Epithelial cell of proximal tubule (primary cell): Measurements from ENCODE around the gene NRGN. TPM values are rescaled to one million over a fixed set of nuclear protein-coding genes. Genes with fewer than 3 reads are reported as not detected.
A peak's percentile ranks its signal among the peaks of the same experiment; 100 is the strongest.

Experiments used
- DNase-seq: peaks from one replicate; pipeline ENCODE4 v3.0.0-alpha.2; 2011; ENCODE audit warnings: low read depth
- H3K4me3 ChIP-seq: 2 replicates; pipeline ENCODE4 v1.5.1; 2011; ENCODE audit warnings: low read depth, mild to moderate bottlenecking, low read length
- total RNA-seq: library from RNA; depleted of rRNA; stranded (reverse); fragments of >200 nt; gene quantifications from 2 replicates; pipeline ENCODE4 v1.2.3, GENCODE V29; 2015
- TF ChIP-seq, protein P1 (sequence below): conservative IDR thresholded peaks from 2 replicates; pipeline ENCODE4 v1.5.1; 2012; ENCODE audit warnings: low read depth, mild to moderate bottlenecking, low read length

The NRGN gene
- total RNA-seq, 1 donor from 2014 or later: 5.8 TPM

DNA sequence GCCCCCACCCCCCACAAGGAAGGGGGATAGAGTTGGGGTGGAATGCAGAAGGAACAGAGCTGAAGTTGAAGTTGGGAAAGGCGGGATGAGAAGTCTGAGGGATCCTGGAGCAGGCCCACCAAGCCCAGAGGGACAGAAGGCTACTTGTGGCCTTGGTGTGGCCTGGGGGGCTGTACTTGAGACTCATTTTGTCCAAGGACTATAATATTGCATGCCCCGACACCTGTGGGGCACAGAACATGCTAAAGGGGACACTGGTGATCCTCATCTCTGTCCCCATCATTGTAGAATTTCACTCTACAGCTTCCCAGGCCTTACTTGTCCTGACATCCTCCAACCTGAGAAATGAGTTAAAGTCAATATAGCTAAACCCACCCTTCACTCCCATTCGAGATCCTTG, 21.1 kb downstream of the NRGN start:
- DNase-seq: no peak
- H3K4me3 ChIP-seq: no peak overlapping the region
- TF ChIP-seq, protein P1, sequence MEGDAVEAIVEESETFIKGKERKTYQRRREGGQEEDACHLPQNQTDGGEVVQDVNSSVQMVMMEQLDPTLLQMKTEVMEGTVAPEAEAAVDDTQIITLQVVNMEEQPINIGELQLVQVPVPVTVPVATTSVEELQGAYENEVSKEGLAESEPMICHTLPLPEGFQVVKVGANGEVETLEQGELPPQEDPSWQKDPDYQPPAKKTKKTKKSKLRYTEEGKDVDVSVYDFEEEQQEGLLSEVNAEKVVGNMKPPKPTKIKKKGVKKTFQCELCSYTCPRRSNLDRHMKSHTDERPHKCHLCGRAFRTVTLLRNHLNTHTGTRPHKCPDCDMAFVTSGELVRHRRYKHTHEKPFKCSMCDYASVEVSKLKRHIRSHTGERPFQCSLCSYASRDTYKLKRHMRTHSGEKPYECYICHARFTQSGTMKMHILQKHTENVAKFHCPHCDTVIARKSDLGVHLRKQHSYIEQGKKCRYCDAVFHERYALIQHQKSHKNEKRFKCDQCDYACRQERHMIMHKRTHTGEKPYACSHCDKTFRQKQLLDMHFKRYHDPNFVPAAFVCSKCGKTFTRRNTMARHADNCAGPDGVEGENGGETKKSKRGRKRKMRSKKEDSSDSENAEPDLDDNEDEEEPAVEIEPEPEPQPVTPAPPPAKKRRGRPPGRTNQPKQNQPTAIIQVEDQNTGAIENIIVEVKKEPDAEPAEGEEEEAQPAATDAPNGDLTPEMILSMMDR: no peak

DNA sequence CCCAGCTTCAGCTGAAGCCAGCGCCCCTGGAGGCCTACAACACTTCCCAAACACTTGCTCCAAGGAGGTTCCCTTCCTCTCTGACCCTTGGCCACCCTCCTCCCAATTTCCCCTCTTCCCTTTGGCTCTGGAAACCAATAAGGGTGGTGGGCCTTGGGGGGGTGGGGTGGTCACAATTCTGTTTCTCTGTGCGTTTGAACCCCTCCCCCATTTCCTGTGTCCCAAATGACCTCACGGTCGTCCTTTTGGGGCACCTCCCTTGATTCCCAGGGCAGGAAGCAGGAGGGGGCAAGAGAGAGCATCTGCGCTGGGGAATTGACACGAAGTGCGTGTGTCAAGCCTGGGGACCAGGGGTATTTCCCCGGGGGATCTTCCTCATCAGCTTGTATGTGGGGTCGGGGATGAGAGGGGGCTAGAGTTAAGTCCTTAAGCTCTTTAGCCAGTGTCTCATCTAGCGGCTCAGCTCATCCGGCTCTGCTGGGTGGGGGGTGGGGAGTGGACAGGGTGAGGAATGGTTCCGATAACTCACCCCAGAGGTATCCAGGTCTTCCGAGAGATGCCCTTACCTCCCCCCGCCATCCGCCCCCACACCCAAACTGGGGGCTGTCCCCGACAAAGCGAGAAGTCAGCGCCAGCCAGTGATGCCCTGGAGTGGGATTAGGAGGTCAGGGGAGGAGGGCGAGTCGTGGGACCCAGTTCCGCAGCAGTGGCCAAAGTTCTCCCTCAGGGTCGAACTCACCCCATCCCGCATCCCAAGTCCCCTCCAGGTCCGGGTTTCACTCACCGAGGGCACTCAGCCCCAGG, 21.8 kb downstream of the NRGN start:
- TF ChIP-seq, protein P1: no peak
- DNase-seq: no peak
- peak overlapping the region; percentile 51 for H3K4me3 ChIP-seq

DNA sequence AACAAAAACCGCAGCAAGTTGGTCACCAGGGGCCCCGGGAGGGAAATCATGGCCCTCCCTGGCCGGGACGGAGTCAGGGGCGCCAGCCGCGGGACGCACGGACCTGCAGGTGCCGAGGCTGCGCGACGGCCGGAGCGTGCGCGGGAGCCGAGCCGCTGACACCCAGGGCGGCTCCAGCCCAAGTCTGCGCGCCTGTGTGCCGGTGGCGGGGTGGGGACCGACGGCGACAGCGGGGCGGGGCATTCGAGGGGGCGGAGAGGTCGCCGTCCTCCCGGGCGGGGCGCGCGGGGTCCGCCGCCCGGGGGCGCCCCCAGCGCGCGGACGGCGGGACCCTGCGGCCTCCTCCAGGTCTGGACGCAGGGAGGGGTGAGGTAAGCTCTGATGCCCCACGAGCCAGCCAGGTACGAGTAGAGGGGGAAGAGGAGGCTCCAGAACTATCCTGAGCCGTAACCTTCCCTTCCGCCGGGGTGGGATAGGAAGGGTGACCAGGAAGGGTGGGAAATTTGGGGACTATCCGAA, 22.4 kb downstream of the NRGN start, which contains the start of gene ESAM:
Gene ESAM, minus strand, starts transcription at position 186 of the 519 bp plus-strand sequence. Its CDS starts 136 bp downstream, at position 50.
- DNase-seq: no peak
- H3K4me3 ChIP-seq: peak within 1 kb of the TSS; percentile 51
- TF ChIP-seq, protein P1: no peak

DNA sequence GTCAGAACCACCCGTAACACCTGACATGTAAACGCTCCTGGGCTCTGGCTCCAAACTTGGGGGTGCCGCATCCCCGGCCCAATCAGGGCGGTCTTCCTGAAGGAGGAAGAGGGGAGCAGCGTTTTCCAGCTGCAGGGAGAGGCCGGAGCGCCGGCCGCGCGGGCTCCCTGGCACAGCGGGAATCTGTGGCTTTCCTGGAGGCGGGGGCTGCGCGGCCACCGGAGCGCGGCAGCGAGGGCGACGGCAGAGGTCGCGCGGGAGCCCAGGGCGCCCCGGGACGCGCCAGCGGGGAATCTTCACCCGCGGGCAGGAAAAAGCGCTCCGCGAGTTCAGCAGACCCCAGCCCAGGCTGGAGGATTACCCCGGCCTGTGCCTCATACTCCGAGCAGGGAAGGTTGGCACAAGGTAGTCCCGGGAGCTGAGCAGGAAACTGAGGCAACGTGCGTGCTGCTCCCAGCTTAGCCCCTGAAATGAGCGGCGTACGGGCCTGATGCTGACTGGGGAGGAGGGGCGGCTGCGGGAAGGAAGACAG, 22.9 kb downstream of the NRGN start:
- TF ChIP-seq, protein P1: no peak
- no peak for DNase-seq
- H3K4me3 ChIP-seq: peak overlapping the region; percentile 51

DNA sequence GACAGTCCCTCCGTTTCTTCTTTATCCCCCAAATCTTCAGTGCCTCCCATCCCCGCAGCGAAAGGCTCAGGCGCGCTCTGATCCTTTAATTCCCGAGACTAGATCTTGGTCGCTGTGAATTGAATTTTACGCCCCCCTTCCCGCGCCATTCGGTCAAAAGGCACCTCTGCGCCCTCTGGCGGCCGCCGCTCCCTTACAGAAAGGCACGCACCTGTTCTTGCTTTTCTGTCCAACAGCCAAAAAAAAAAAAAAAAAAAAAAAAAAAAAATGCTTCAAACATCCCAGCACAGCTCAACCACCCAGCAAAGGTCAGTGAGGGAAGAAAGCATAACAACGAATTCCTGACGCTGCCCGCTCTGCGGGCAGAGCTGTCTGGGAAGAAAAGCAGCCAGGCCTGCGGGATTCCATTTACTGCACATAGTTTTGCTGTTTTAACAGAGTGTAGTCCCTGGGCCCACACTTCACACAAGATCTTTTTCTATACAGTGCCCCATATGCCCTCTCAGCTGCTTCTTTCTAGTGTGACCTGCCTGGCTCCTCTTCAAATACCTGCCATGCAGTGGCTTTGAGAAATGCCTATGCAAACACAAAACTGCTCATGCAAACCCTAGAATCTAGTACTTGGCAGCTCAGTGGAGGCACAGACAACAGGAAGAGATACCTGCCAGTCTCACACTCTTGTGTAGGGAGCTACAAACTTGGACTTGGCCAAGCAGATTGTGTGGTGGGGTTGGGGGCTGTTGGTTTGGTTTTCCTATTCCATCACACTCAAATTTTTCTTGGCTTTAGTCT, 23.6 kb downstream of the NRGN start:
- TF ChIP-seq, protein P1: peak; percentile 77
- H3K4me3 ChIP-seq: peak overlapping the region; percentile 51
- DNase-seq: peak; percentile 64

DNA sequence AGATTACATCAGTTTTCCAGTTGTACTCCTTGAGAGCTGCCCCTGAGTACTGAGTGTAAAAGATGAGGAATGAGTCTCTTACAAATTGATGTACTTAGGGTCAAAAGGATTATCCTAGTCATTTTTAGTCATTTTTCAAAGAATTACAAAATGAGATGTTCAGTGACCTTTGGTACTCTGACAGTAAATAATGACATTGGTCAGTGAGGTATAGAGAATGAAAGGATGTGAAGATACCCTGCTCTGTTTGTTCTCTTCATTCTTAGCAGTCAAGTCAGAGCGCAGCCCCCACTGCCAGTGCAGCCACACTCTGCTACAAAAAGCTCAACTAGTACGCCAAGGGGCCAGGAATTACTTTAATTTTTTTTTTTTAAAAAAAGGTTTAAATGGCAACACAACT, 26.4 kb downstream of the NRGN start:
- no peak overlapping the region for H3K4me3 ChIP-seq
- no peak for DNase-seq
- TF ChIP-seq, protein P1: no peak
